ENCODE data around the gene PPP4C. TPM values are rescaled to one million over a fixed set of nuclear protein-coding genes. Genes with fewer than 3 reads are reported as not detected.

The PPP4C gene
- total RNA-seq, 3 donors from 2014 or later, result 71.7 to 109 (median 102) TPM

DNA sequence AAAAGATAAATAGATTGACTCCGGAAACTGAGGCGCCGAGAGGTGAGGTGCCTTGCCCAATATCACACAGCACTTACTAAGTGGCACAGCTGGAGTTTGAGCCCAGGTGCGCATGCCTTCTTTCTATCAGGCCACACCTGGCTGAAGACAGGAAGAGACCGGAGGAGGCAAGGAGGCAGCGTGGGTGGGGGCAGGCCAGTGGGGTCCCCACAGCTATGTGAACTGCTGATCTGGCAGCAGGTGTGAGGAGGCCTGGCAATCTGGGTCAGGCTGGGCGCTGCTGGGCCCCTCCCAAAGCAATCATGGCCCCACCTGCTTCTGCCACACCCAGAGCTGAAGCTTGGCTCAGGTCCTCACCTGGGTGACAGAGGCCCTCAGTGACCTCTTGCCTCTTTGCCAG is 39.4 kb downstream of the PPP4C start:
- no peak overlapping the region for H3K4me3 ChIP-seq
- DNase-seq (peak; percentile 88 to 93 (median 90)), ATAC-seq (peak; percentile 82)
- intact Hi-C loops (cut with DNase I, micrococcal nuclease), result no loop called here
- TF ChIP-seq, protein P1, sequence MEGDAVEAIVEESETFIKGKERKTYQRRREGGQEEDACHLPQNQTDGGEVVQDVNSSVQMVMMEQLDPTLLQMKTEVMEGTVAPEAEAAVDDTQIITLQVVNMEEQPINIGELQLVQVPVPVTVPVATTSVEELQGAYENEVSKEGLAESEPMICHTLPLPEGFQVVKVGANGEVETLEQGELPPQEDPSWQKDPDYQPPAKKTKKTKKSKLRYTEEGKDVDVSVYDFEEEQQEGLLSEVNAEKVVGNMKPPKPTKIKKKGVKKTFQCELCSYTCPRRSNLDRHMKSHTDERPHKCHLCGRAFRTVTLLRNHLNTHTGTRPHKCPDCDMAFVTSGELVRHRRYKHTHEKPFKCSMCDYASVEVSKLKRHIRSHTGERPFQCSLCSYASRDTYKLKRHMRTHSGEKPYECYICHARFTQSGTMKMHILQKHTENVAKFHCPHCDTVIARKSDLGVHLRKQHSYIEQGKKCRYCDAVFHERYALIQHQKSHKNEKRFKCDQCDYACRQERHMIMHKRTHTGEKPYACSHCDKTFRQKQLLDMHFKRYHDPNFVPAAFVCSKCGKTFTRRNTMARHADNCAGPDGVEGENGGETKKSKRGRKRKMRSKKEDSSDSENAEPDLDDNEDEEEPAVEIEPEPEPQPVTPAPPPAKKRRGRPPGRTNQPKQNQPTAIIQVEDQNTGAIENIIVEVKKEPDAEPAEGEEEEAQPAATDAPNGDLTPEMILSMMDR (IDR thresholded peaks at IDR 0.05), result no peak
- H3K9me3 ChIP-seq, result no peaks in the 10 kb centered on the region
- H3K4me1 ChIP-seq (ENCODE audit: low read depth), result peaks cover 67% of the 10 kb centered on the region
- H3K36me3 ChIP-seq (ENCODE audit: low read depth), result no peaks in the 10 kb centered on the region

DNA sequence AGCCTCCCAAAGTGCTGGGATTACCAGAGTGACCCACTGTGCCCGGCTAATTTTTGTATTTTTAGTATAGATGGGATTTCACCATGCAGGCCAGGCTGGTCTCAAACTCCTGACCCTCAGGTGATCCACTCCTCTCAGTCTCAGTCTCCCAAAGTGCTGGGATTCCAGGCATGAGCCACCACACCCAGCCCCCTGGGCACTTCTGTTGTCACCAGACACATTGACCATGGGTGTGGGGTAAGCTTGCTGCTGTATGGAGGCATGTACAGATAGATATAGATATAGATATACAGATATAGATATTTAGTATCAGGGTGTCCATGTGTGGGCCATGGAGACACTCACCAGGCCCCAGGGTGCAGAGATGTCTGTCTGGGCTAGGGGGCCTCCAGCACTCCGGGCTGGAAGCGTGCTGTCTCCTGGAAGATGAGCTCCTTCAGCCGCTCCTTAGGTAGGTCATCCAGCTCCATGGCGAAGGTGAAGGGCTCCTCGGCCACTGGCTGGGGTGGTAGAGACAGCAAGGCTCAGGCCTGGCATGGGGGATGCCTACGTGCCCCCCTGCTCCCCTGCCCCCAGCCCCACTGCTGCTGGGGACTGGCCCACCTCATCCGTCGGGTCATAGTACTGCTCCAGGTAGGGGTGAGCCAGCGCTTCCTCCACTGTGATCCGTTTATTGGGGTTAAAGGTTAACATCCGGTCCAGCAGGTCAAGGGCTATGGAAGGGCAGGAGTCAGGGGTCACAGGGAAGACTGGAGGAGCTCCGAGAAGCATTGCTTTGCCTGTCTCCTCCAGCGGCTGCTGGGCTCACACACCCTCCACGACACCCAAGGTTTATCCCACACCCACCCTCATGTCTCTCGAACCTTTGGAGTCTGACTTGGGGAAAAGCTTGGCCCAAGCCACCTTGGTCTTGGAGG is 40.8 kb downstream of the PPP4C start:
- Histone ChIP-seq H3K36me3 (ENCODE audit: low read depth) (no peaks in the 10 kb centered on the region), H3K9me3 (no peaks in the 10 kb centered on the region), H3K4me3 (no peak overlapping the region), H3K4me1 (ENCODE audit: low read depth) (peaks cover 80% of the 10 kb centered on the region)
- no peak for ATAC-seq
- TF ChIP-seq, protein P1 (IDR thresholded peaks at IDR 0.05), result no peak
- peak in 2 of 3 donors; percentile 19 to 40 for DNase-seq
- intact Hi-C loops (cut with DNase I, micrococcal nuclease), result no loop called here

DNA sequence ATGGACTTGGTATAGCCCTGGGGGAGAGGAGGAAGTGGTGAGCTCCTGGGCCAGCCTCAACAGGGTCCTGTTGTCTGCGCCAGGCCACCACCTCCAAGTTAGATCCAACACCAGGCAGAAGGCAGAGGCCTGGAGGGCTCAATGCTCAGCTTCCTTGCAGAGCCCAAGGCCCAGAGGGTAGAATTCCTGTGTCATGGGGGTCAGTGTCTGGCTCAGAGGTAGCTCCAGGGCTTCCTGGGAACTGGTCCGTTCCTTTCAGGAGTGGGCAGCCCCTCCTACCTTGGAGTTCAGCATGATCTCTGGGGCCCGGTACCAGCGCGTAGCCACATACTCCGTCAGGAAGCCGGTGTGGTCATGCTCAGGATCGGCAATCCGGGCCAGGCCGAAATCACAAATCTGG is 42.0 kb downstream of the PPP4C start:
- TF ChIP-seq, protein P1 (IDR thresholded peaks at IDR 0.05), result no peak
- intact Hi-C loops (cut with DNase I, micrococcal nuclease), result no loop called here
- Histone ChIP-seq H3K36me3 (ENCODE audit: low read depth) (no peaks in the 10 kb centered on the region), H3K4me1 (ENCODE audit: low read depth) (peaks cover 84% of the 10 kb centered on the region), H3K9me3 (no peaks in the 10 kb centered on the region), H3K4me3 (no peak overlapping the region)
- ATAC-seq (no peak), DNase-seq (no peak)

DNA sequence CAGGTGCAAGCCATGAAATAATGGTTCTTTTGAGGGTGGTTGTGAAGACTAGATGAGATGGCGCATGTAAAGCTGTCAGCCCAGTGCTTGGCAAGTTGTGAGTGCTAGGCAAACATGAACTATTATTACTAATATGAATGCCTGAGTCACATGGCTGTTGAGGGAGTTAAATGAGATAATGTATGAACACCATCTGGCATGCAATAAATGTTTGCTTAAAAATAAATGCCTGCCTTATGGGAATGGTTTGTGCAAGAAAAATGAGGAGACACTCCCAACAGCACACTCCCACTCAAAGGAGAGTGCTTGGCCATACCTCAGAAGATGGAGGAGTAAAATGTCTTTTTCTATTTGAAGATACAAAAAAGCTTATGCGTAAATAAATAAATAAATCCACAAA is 43.6 kb downstream of the PPP4C start:
- TF ChIP-seq, protein P1 (IDR thresholded peaks at IDR 0.05), result no peak
- Histone ChIP-seq H3K4me3 (no peak overlapping the region), H3K36me3 (ENCODE audit: low read depth) (no peaks in the 10 kb centered on the region), H3K9me3 (no peaks in the 10 kb centered on the region), H3K4me1 (ENCODE audit: low read depth) (peaks cover 78% of the 10 kb centered on the region)
- intact Hi-C loops (cut with DNase I, micrococcal nuclease), result no loop called here
- no peak for ATAC-seq
- peak in 1 of 3 donors; percentile 17 for DNase-seq

DNA sequence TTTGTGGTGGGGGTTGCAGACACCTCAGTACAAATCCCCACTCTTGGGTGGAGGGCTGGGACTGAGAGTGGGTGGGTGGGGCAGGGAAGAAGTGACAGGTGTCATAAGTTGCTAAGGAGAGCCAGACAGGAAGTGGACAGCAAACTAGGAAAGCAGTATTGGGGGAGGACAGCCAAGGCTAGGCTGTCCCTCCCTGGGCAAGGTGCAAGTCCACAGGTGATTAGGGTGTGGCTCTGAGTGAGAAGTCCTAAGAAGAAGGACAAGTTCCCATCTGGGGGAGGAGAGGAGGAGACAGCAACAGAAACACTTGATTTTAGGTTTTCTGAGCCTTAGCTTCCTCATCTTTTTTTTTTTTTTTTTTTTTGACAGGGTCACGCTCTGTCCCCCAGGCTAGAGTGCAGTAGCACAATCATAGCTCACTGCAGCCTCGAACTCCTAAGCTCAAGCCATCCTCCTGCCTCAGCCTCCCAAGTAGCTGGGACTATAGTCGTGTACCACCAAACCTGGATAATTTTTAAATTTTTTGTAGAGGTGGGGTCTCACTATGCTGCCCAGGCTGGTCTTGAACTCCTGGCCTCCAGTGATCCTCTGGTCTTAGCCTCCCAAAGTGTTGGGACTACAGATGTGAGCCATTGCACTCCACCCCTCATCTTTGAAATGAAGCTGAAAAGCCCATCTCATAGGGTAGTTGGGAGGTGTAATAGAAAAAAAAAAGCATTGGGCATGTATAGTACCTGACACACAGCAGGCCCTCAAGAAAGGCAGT is 44.7 kb downstream of the PPP4C start:
- TF ChIP-seq, protein P1 (IDR thresholded peaks at IDR 0.05), result no peak
- intact Hi-C loops (cut with DNase I, micrococcal nuclease), result no loop called here
- H3K9me3 ChIP-seq, result no peaks in the 10 kb centered on the region
- H3K36me3 ChIP-seq (ENCODE audit: low read depth), result no peaks in the 10 kb centered on the region
- DNase-seq (peak; percentile 77 to 90 (median 81)), ATAC-seq (peak; percentile 71)
- no peak overlapping the region for H3K4me3 ChIP-seq
- peaks cover 69% of the 10 kb centered on the region for H3K4me1 ChIP-seq (ENCODE audit: low read depth)

Measured in mucosa of descending colon (tissue), 3 donors.